MM.1S (cell line): ENCODE measurements around the gene C15orf62.

ENCODE experiments used
- DNase-seq: peaks from one replicate; pipeline ENCODE4 v3.0.0-alpha.2; 2015
- H2AFZ ChIP-seq: fragments of 300-600 bp; sonication (generic); 2 replicates; pipeline ENCODE4 v1.6.0; 2016; ENCODE audit warnings: antibody characterized with exemption, low read length
- H3F3A ChIP-seq: fragments of 300-600 bp; sonication (generic); 2 replicates; pipeline ENCODE4 v1.6.1; 2016; ENCODE audit warnings: mild to moderate bottlenecking, antibody characterized with exemption, low read length, moderate library complexity, mixed read lengths; ENCODE audit not compliant: insufficient read depth
- H3K27ac ChIP-seq: fragments of 300-600 bp; sonication (generic); 2 replicates; pipeline ENCODE4 v1.5.1; 2016; ENCODE audit warnings: mild to moderate bottlenecking, low read length
- H3K27me3 ChIP-seq: fragments of 300-600 bp; sonication (generic); replicated peaks from 2 replicates; pipeline ENCODE4 v1.6.0; 2016; ENCODE audit warnings: low read length; ENCODE audit not compliant: insufficient read depth
- H3K36me3 ChIP-seq: fragments of 300-600 bp; sonication (generic); replicated peaks from 2 replicates; pipeline ENCODE4 v1.6.1; 2016; ENCODE audit warnings: mild to moderate bottlenecking, low read length, mixed read lengths; ENCODE audit not compliant: insufficient read depth
- H3K4me1 ChIP-seq: fragments of 300-600 bp; sonication (generic); 2 replicates; pipeline ENCODE4 v1.6.1; 2016; ENCODE audit warnings: low read length, mixed read lengths
- H3K4me2 ChIP-seq: fragments of 300-600 bp; sonication (generic); 2 replicates; pipeline ENCODE4 v1.6.0; 2016; ENCODE audit warnings: low read depth, low read length
- H3K4me3 ChIP-seq: fragments of 300-600 bp; sonication (generic); 2 replicates; pipeline ENCODE4 v1.5.1; 2016; ENCODE audit warnings: low read length, mixed read lengths
- H3K79me2 ChIP-seq: fragments of 300-600 bp; sonication (generic); 2 replicates; pipeline ENCODE4 v1.6.1; 2016; ENCODE audit warnings: mixed run types, low read length, mixed read lengths
- H3K9ac ChIP-seq: fragments of 300-600 bp; sonication (generic); 2 replicates; pipeline ENCODE4 v1.6.1; 2016; ENCODE audit warnings: low read length, mixed read lengths
- H3K9me2 ChIP-seq: fragments of 300-600 bp; sonication (generic); replicated peaks from 2 replicates; pipeline ENCODE4 v1.6.1; 2016; ENCODE audit warnings: mild to moderate bottlenecking, low read length, mixed read lengths; ENCODE audit not compliant: insufficient read depth
- H3K9me3 ChIP-seq: fragments of 300-600 bp; sonication (generic); replicated peaks from 2 replicates; pipeline ENCODE4 v1.6.1; 2016; ENCODE audit warnings: mild to moderate bottlenecking, low read length, mixed read lengths; ENCODE audit not compliant: insufficient read depth
- H4K20me1 ChIP-seq: fragments of 300-600 bp; sonication (generic); 2 replicates; pipeline ENCODE4 v1.6.1; 2016; ENCODE audit warnings: mild to moderate bottlenecking, low read length, moderate library complexity, mixed read lengths; ENCODE audit not compliant: insufficient read depth
- CTCF ChIP-seq: fragments of 300-600 bp; sonication (generic); IDR thresholded peaks from 2 replicates; pipeline ENCODE4 v1.5.1; 2016; ENCODE audit warnings: antibody characterized with exemption, low read length, mixed read lengths
- EZH2 ChIP-seq: fragments of 300-600 bp; sonication (generic); optimal IDR thresholded peaks from 2 replicates; pipeline ENCODE3; 2017; ENCODE audit warnings: low read depth, mild to moderate bottlenecking, antibody characterized with exemption, low read length, mixed read lengths
- EZH2phosphoT487 ChIP-seq: fragments of 300-600 bp; sonication (generic); IDR thresholded peaks from 2 replicates; pipeline ENCODE4 v1.6.1; 2018; ENCODE audit warnings: antibody characterized with exemption, low read length

Gene C15orf62

GRCh38 chr15:40744815-40745152 is 25.0 kb upstream of the C15orf62 start:
- peak overlapping the region; percentile 84 for H3K4me2 ChIP-seq
- H3K36me3 ChIP-seq = no peaks in the 10 kb centered on the region
- no peaks in the 10 kb centered on the region for H3K9me3 ChIP-seq

GRCh38 chr15:40746916-40747418 is 22.8 kb upstream of the C15orf62 start:
- no peaks in the 10 kb centered on the region for H3K9me3 ChIP-seq
- peaks cover 37% of the 10 kb centered on the region for H3K79me2 ChIP-seq
- TF ChIP-seq EZH2 (no peak), EZH2phosphoT487 (no peak), CTCF (no peak)
- H3K4me1 ChIP-seq = peaks cover 37% of the 10 kb centered on the region
- H3K9me2 ChIP-seq = no peaks in the 10 kb centered on the region
- no peak overlapping the region for H3K9ac ChIP-seq
- H4K20me1 ChIP-seq = peaks cover 3% of the 10 kb centered on the region
- no peak for DNase-seq
- H3K27me3 ChIP-seq = no peaks in the 10 kb centered on the region
- H3F3A ChIP-seq = peaks cover 38% of the 10 kb centered on the region
- peaks cover 10% of the 10 kb centered on the region for H3K36me3 ChIP-seq
- no peak overlapping the region for H3K4me3 ChIP-seq
- H2AFZ ChIP-seq = no peak overlapping the region
- H3K27ac ChIP-seq = no peak overlapping the region
- no peak overlapping the region for H3K4me2 ChIP-seq

More at GRCh38 chr15:40744815-40745152, 25.0 kb upstream of the C15orf62 start:
- Histone ChIP-seq H3K79me2 (peaks cover 20% of the 10 kb centered on the region), H3K4me3 (no peak overlapping the region), H2AFZ (no peak overlapping the region), H4K20me1 (no peaks in the 10 kb centered on the region), H3F3A (peaks cover 38% of the 10 kb centered on the region), H3K4me1 (peaks cover 37% of the 10 kb centered on the region), H3K27ac (peak overlapping the region; percentile 97; the same call in 1 of the 2 replicates), H3K27me3 (no peaks in the 10 kb centered on the region), H3K9ac (peak overlapping the region; percentile 69; the same call in 1 of the 2 replicates), H3K9me2 (no peaks in the 10 kb centered on the region)
- no peak for TF ChIP-seq CTCF
- DNase-seq = no peak

- H3K9me3 ChIP-seq = no peaks in the 10 kb centered on the region
- peaks cover 30% of the 10 kb centered on the region for H3F3A ChIP-seq
- peaks cover 41% of the 10 kb centered on the region for H3K79me2 ChIP-seq
- TF ChIP-seq EZH2phosphoT487 (no peak), CTCF (no peak), EZH2 (no peak)
- no peaks in the 10 kb centered on the region for H3K9me2 ChIP-seq
- no peaks in the 10 kb centered on the region for H3K27me3 ChIP-seq
- H3K27ac ChIP-seq = no peak overlapping the region
- H3K4me3 ChIP-seq = no peak overlapping the region
- no peak overlapping the region for H3K9ac ChIP-seq
- H3K4me1 ChIP-seq = peaks cover 33% of the 10 kb centered on the region
- peaks cover 10% of the 10 kb centered on the region for H3K36me3 ChIP-seq
- no peak for DNase-seq
- no peak overlapping the region for H2AFZ ChIP-seq
- peaks cover 11% of the 10 kb centered on the region for H4K20me1 ChIP-seq
- H3K4me2 ChIP-seq = no peak overlapping the region
These were observed 21.8 kb upstream of the C15orf62 start for GRCh38 chr15:40747685-40748631.
